SK-N-MC (cell line): Measurements from ENCODE around the gene ADCY5.

Experiments
- DNase-seq: peaks from one replicate; pipeline ENCODE4 v3.0.0-alpha.2; 2011; ENCODE audit warnings: low read depth, low spot score
- H3K27ac ChIP-seq: fragments of 200-600 bp; sonication (generic); 2 replicates; pipeline ENCODE4 v1.5.1; 2016; ENCODE audit warnings: mixed run types
- H3K36me3 ChIP-seq: fragments of 200-600 bp; sonication (generic); 2 replicates; pipeline ENCODE4 v1.6.1; 2017; ENCODE audit warnings: antibody characterized with exemption, low read length, mixed read lengths; ENCODE audit not compliant: insufficient read depth
- H3K4me3 ChIP-seq: fragments of 200-600 bp; sonication (generic); 2 replicates; pipeline ENCODE4 v1.5.1; 2016
- H3K9ac ChIP-seq: fragments of 200-600 bp; sonication (generic); 2 replicates; pipeline ENCODE4 v1.8.0; 2017; ENCODE audit warnings: mixed run types, mixed read lengths; ENCODE audit not compliant: insufficient read length
- H3K9me3 ChIP-seq: fragments of 200-600 bp; sonication (generic); 2 replicates; pipeline ENCODE4 v1.6.1; 2017; ENCODE audit warnings: low read depth, mild to moderate bottlenecking, antibody characterized with exemption, low read length, moderate library complexity, mixed read lengths
- EZH2 ChIP-seq: fragments of 200-600 bp; sonication (generic); IDR thresholded peaks from one replicate; pipeline ENCODE4 v1.6.1; 2017; ENCODE audit warnings: antibody characterized with exemption
- FOXP2 ChIP-seq: optimal IDR thresholded peaks from 2 replicates; pipeline ENCODE3; 2011; ENCODE audit warnings: mild to moderate bottlenecking, moderate library complexity; ENCODE audit not compliant: insufficient read depth; ENCODE audit errors: extremely low read length, control extremely low read depth
- POLR2AphosphoS5 ChIP-seq: IDR thresholded peaks from 2 replicates; pipeline ENCODE4 v1.6.1; 2012; ENCODE audit warnings: mild to moderate bottlenecking, low read depth, low read length, borderline replicate concordance

The ADCY5 gene

DNA sequence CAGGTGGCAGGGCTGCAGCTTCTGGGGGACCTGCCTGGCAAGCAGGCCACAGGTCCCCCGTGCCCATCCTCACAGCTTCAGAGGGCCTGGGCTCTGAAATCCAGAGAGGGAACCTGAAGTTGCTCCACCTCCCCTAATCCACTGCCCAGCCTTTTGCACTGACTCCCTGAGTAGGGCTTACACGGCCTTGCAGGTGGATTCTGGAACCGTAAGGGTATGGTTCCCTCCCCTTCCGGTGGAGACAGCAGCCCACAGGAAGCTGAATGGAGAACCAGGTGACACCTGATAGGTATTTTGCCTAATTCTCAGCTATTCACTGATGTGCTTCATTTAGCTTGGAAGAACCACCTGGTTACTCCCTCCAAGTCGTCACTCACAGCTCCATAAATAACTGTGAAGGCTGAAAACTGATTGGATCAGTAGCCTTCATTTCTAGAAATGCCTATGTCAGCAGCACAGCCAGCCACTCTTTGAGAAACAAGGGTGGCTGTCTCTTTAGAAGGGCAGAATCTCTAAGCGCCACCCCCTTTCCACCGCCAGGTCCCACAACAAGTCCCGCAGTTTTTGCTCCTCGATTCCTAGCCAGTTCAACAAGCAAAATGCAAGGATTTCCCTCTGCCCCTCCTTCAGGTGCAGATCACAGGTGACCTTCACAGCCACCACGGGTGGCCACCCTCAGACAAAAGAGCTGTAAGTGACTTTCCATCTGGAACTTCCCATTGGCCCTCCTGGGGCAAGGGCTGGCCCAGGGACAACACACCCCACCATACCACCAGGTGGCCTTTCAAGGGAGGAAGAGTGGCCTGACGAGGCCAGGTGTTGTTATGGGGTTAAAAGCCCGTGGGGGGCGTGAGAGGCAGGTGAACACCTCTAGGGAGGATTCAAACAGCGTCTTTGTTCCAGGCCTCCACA, 134.3 kb downstream of the ADCY5 start:
- Histone ChIP-seq H3K4me3 (no peak overlapping the region), H3K27ac (no peak overlapping the region), H3K36me3 (no peaks in the 10 kb centered on the region; the same call in 1 of the 2 replicates), H3K9ac (no peak overlapping the region), H3K9me3 (no peaks in the 10 kb centered on the region)
- no peak for DNase-seq
- TF ChIP-seq FOXP2: no peak
- no peak for TF ChIP-seq POLR2AphosphoS5
- no peak for TF ChIP-seq EZH2

DNA sequence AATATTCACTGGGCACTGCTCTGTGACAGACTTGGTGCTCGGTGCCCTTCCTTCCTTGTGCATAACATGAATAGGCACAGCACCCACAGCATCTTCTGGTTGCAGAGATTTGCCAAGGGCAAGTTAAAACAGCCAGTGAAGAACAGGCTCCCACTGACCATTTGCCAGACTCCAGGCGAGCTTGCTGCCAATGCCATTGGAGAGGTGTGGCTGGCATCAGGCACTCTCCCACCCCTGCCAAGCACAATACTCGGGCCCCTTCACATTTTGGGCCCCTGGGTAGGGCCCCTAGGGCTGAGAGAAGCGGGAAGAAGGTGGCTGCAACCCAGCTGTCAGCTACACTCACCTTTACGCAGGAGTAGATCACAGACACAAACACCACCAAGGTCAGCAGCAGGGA, 135.0 kb downstream of the ADCY5 start:
- TF ChIP-seq POLR2AphosphoS5: no peak
- TF ChIP-seq EZH2: no peak
- no peak for TF ChIP-seq FOXP2
- H3K9ac ChIP-seq: no peak overlapping the region
- H3K36me3 ChIP-seq: no peaks in the 10 kb centered on the region; the same call in 1 of the 2 replicates
- no peak for DNase-seq
- no peaks in the 10 kb centered on the region for H3K9me3 ChIP-seq
- no peak overlapping the region for H3K4me3 ChIP-seq
- no peak overlapping the region for H3K27ac ChIP-seq

GRCh38 chr3:123312331-123313265, 136.3 kb downstream of the ADCY5 start:
- H3K27ac ChIP-seq: no peak overlapping the region
- H3K9ac ChIP-seq: no peak overlapping the region
- no peak for DNase-seq
- no peaks in the 10 kb centered on the region for H3K9me3 ChIP-seq
- H3K4me3 ChIP-seq: no peak overlapping the region
- H3K36me3 ChIP-seq: no peaks in the 10 kb centered on the region; the same call in 1 of the 2 replicates
- TF ChIP-seq POLR2AphosphoS5: no peak
- TF ChIP-seq FOXP2: no peak
- TF ChIP-seq EZH2: no peak

GRCh38 chr3:123311201-123311600, 137.7 kb downstream of the ADCY5 start:
- Histone ChIP-seq H3K9me3 (no peaks in the 10 kb centered on the region), H3K4me3 (no peak overlapping the region), H3K36me3 (no peaks in the 10 kb centered on the region; the same call in 1 of the 2 replicates), H3K9ac (no peak overlapping the region), H3K27ac (no peak overlapping the region)
- DNase-seq: no peak
- TF ChIP-seq FOXP2 (no peak), POLR2AphosphoS5 (no peak), EZH2 (no peak)

- no peak overlapping the region for H3K9ac ChIP-seq
- TF ChIP-seq FOXP2: no peak
- TF ChIP-seq EZH2: no peak
- TF ChIP-seq POLR2AphosphoS5: no peak
- no peaks in the 10 kb centered on the region; the same call in 1 of the 2 replicates for H3K36me3 ChIP-seq
- H3K4me3 ChIP-seq: no peak overlapping the region
- no peaks in the 10 kb centered on the region for H3K9me3 ChIP-seq
- no peak overlapping the region for H3K27ac ChIP-seq
- no peak for DNase-seq
Observed at GRCh38 chr3:123310741-123311140, 138.1 kb downstream of the ADCY5 start.

- no peaks in the 10 kb centered on the region for H3K36me3 ChIP-seq
- no peaks in the 10 kb centered on the region for H3K9me3 ChIP-seq
- no peak overlapping the region for H3K4me3 ChIP-seq
- no peak overlapping the region for H3K9ac ChIP-seq
- no peak overlapping the region for H3K27ac ChIP-seq
- TF ChIP-seq POLR2AphosphoS5 (no peak), FOXP2 (no peak), EZH2 (no peak)
- no peak for DNase-seq
Observed at GRCh38 chr3:123310186-123310585, 138.7 kb downstream of the ADCY5 start.

DNA sequence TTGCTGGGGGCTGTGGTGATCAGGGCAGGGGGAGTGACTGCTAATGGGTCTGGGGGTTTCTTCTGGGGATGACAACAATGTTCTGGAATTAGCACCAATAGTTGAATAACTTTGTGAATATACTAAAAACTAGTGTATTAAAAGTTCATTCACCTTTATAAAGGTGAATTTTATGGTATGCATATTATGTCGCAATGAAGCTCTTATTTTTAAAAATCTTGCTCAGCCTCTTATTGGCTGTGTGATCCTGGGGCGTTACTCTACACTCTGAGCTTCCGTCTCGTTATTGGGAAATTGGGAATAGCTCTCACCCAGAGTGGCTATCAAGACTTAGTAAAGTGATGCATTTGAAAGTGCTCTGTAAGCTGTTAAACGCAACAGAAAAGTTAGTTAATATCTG, 141.8 kb downstream of the ADCY5 start:
- TF ChIP-seq EZH2: no peak
- TF ChIP-seq FOXP2: no peak
- no peak for TF ChIP-seq POLR2AphosphoS5
- no peak overlapping the region for H3K4me3 ChIP-seq
- no peaks in the 10 kb centered on the region for H3K36me3 ChIP-seq
- H3K9ac ChIP-seq: no peak overlapping the region
- no peak for DNase-seq
- H3K27ac ChIP-seq: no peak overlapping the region
- no peaks in the 10 kb centered on the region for H3K9me3 ChIP-seq

DNA sequence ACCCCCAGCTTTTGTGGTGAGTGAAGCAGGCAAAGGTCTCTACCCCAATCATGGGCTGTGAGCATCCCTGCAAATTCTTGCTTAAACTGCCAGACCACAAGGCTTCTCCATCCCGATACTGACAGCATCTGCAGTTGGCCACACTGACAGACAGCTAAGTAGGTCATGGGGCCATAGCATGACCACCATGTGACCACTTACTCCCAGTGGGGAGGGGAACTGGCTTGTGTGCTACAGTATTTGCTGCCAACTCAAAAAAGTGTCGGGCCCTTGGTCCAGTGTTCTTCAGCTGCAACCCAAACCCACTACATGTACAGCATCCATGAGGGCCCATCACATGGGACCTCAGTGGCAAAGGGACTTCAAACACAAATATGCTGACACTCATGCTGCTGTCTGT, 143.7 kb downstream of the ADCY5 start:
- H3K9ac ChIP-seq: no peak overlapping the region
- H3K9me3 ChIP-seq: no peaks in the 10 kb centered on the region
- H3K27ac ChIP-seq: no peak overlapping the region
- H3K4me3 ChIP-seq: no peak overlapping the region
- DNase-seq: no peak
- no peaks in the 10 kb centered on the region for H3K36me3 ChIP-seq
- no peak for TF ChIP-seq FOXP2
- TF ChIP-seq POLR2AphosphoS5: no peak
- no peak for TF ChIP-seq EZH2
